Measurements from ENCODE around the gene C2orf92. TPM values are rescaled to one million over a fixed set of nuclear protein-coding genes. Genes with fewer than 3 reads are reported as not detected.

C2orf92 gene
- total RNA-seq, 1 experiment from 2014 or later, result 3.0 TPM

DNA sequence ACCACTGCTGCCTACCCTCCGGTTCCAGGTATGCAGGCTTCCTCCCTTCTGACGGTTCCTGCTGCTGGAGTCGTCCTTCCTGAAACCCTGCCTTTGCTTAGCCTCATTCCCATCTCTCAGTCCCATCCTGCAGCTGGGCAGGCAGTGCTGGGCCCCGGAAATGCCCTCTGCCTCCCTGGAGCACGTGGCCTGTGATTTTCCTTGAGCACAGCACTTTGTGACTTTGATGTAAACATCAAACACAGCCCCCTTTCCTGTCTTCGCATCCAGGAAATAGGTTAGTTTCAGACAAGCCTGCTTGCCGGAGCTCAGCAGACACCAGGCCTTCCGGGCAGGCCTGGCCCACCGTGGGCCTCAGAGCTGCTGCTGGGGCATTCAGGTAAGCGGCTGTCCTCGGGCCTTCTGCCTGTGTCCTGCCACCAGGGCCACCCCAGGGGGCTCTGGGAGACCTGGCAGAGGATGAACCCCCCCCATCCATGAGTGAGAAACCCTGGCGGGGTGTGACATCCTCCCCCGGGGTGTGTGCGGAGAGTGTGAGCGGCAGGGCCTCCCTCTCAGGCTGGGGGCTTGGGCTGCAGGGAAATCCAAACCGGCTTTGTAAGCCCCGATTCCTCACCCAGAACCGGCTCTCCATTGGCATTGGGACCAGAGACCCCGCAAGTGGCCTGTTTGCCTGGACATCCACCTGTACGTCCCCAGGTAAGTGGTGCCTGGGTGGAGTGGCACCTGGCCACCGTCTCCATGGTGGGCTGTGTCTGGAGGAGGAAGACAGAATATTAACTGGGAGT is 44.0 kb downstream of the C2orf92 start, which contains the start of gene ZAP70:
TSS of gene ZAP70 (plus strand) at position 281 of the 788 bp plus-strand sequence. CDS start 10,461 bp downstream, outside the sequence.
- ChIA-PET POLR2A (ENCODE audit: unreplicated experiment) (no interaction called here), CTCF (no interaction called here)

GRCh38 chr2:97714084-97714949 is 44.8 kb downstream of the C2orf92 start:
- TF ChIP-seq EZH2phosphoT487 (IDR thresholded peaks at IDR 0.05; ENCODE audit: borderline replicate concordance, low read length) (no peak), EZH2 (IDR thresholded peaks at IDR 0.05; ENCODE audit: low read length, unreplicated experiment) (no peak)
- TF ChIP-seq, protein P1, sequence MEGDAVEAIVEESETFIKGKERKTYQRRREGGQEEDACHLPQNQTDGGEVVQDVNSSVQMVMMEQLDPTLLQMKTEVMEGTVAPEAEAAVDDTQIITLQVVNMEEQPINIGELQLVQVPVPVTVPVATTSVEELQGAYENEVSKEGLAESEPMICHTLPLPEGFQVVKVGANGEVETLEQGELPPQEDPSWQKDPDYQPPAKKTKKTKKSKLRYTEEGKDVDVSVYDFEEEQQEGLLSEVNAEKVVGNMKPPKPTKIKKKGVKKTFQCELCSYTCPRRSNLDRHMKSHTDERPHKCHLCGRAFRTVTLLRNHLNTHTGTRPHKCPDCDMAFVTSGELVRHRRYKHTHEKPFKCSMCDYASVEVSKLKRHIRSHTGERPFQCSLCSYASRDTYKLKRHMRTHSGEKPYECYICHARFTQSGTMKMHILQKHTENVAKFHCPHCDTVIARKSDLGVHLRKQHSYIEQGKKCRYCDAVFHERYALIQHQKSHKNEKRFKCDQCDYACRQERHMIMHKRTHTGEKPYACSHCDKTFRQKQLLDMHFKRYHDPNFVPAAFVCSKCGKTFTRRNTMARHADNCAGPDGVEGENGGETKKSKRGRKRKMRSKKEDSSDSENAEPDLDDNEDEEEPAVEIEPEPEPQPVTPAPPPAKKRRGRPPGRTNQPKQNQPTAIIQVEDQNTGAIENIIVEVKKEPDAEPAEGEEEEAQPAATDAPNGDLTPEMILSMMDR (conservative IDR thresholded peaks at IDR 0.05; ENCODE audit: low read depth, low read length), result no peak
- no peak overlapping the region for H3K9ac ChIP-seq (ENCODE audit: low read length)
- H4K20me1 ChIP-seq (ENCODE audit: low read length), result no peaks in the 10 kb centered on the region
- no peaks in the 10 kb centered on the region for H3F3A ChIP-seq (ENCODE audit: low read length, unreplicated experiment)
- no peak for ATAC-seq
- H3K27me3 ChIP-seq (ENCODE audit: low read length), result no peaks in the 10 kb centered on the region
- POLR2A ChIA-PET (ENCODE audit: unreplicated experiment), result no interaction called here
- no peak overlapping the region for H3K4me3 ChIP-seq (ENCODE audit: low read length)
- H3K36me3 ChIP-seq (ENCODE audit: low read depth, low read length), result no peaks in the 10 kb centered on the region
- intact Hi-C loops (cut with micrococcal nuclease), result no loop called here
- H2AFZ ChIP-seq (ENCODE audit: low read length), result no peak overlapping the region
- H3K79me2 ChIP-seq (ENCODE audit: low read length), result no peaks in the 10 kb centered on the region
- CTCF ChIA-PET, result no interaction called here
- no peak overlapping the region for H3K27ac ChIP-seq (ENCODE audit: low read length)
- no peaks in the 10 kb centered on the region for H3K9me2 ChIP-seq (replicated peaks; ENCODE audit: low read length)
- peak; percentile 15 for DNase-seq
- no peaks in the 10 kb centered on the region for H3K9me3 ChIP-seq (ENCODE audit: low read length)
- H3K4me2 ChIP-seq (ENCODE audit: low read length), result no peak overlapping the region
- H3K4me1 ChIP-seq (ENCODE audit: insufficient read depth, low read length), result no peaks in the 10 kb centered on the region
- BruUV-seq (replicated peaks), result no TSS peak

More for the DNA sequence above, 44.0 kb downstream of the C2orf92 start, which contains the start of gene ZAP70:
- Histone ChIP-seq H3K36me3 (ENCODE audit: low read depth, low read length) (no peaks in the 10 kb centered on the region), H3K27ac (ENCODE audit: low read length) (no peak within 1 kb of the TSS), H3K4me1 (ENCODE audit: insufficient read depth, low read length) (no peaks in the 10 kb centered on the region), H3F3A (ENCODE audit: low read length, unreplicated experiment) (no peaks in the 10 kb centered on the region), H4K20me1 (ENCODE audit: low read length) (no peaks in the 10 kb centered on the region), H3K79me2 (ENCODE audit: low read length) (no peaks in the 10 kb centered on the region), H3K4me3 (ENCODE audit: low read length) (no peak within 1 kb of the TSS), H3K4me2 (ENCODE audit: low read length) (no peak within 1 kb of the TSS), H2AFZ (ENCODE audit: low read length) (no peak within 1 kb of the TSS), H3K27me3 (ENCODE audit: low read length) (no peaks in the 10 kb centered on the region), H3K9me3 (ENCODE audit: low read length) (no peaks in the 10 kb centered on the region), H3K9me2 (replicated peaks; ENCODE audit: low read length) (no peaks in the 10 kb centered on the region), H3K9ac (ENCODE audit: low read length) (no peak within 1 kb of the TSS)
- TF ChIP-seq EZH2 (IDR thresholded peaks at IDR 0.05; ENCODE audit: low read length, unreplicated experiment), result no peak
- TF ChIP-seq EZH2phosphoT487 (IDR thresholded peaks at IDR 0.05; ENCODE audit: borderline replicate concordance, low read length), result no peak
- TF ChIP-seq, protein P1 (conservative IDR thresholded peaks at IDR 0.05; ENCODE audit: low read depth, low read length), result no peak
- no peak for DNase-seq
- no TSS peak for BruUV-seq (replicated peaks)
- ATAC-seq, result no peak
- intact Hi-C loops (cut with micrococcal nuclease), result no loop called here
